ENCODE results near the gene MBD3.

- no peak for TF ChIP-seq YY1 (IDR thresholded peaks at IDR 0.05; ENCODE audit: insufficient read depth, insufficient read length)
- no peak for TF ChIP-seq SUZ12 (IDR thresholded peaks at IDR 0.05; ENCODE audit: extremely low read depth, insufficient read depth, insufficient read length)
- no peak for TF ChIP-seq ZNF274 (IDR thresholded peaks at IDR 0.05; ENCODE audit: low read depth, low read length)
Observed at GRCh38 chr19:1556390-1557070, 36.1 kb downstream of the MBD3 start.
